GM18909 (cell line): ENCODE data around the gene PLXNA4.

Source experiments
- ATAC-seq: cut with Tn5 transposase; IDR thresholded peaks from one replicate; pipeline ENCODE4 v1.9.1; 2021; ENCODE audit warnings: mild to moderate bottlenecking; ENCODE audit not compliant: unreplicated experiment, poor library complexity

The PLXNA4 gene

DNA sequence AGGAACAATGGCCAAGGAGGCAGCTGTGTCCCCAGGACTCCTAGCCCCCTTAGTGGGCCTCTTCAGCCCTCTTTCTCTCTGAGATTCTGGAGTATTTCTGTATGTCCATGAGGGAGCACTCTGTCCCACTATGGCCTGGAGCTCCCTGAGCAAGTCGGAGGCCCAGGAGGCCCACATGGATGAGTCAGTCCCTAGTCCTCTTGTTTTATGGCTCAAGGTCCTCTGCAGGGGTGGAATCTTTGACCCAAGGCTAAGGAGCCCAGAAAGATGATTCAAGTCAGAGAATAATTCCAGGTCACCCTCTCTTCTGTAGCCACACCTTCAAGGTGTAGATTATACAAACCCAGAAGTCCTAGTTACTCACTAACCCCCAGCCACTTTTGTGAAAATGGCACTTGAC, 125.6 kb downstream of the PLXNA4 start:
- ATAC-seq: no peak

DNA sequence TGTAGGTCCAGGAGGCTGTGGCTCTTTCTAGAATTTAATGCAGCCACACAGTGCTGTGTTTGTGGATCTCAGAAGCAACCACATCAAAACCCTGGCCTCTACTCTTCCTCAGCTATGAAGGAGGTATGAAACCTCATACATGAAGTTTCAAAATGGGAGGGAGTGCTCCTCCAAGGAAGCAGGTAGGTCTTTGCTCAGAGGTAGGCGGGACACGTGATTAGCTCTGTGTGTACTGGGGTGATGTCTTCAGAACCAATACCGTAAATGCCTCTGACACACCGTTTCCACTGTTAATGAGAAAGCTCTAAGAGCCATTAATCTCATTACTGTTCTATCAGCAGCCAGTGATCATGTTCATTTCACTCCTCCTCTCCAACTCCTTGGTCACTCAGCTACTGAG, 126.1 kb downstream of the PLXNA4 start:
- ATAC-seq: no peak

DNA sequence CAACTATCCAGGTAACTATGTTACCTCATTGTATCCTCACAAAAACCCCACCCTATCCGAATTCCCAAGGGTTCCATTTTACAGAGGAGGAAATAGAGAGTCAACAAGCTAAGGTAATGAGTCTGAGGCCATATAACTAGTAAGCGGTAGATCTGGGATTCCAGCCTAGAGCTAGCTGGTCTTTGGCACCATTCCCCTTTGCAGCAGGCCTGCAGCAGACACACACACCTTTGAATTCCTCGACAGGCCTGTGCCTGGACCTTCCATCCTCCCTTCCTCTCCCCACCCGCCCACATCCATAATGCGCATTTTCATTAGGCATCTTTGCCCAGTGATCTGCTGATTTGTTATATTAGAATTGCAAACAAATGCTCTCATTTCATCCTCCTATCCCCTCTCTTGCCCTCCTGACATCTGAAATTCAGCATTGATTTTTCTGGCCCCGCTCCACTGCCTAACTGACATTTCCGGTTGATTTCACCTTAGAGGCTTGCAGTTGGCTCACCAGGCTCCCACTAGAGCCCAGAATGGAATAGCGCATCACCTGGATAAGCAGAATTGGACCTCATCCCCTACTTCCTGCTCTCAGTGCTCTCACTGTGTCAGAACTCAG, 129.5 kb downstream of the PLXNA4 start:
- no peak for ATAC-seq

DNA sequence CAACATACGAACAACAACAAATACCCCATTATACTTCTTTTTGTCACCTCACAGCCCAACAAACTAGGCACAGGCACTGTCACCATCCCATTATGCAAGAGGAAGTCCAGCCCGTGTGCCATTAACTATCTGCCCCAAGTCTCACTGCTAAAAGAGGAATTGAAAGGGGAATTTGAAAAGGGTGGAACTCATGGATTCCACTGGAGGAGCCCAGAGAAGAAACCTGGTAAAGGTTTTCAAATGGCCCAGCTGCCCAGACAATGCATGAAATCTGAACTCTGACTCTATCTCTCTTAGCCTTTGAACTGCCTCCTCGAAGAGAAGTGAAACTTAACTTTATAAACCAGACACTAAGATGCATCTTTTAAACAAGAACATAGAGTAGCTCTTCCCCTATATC, 130.0 kb downstream of the PLXNA4 start:
- ATAC-seq: no peak

DNA sequence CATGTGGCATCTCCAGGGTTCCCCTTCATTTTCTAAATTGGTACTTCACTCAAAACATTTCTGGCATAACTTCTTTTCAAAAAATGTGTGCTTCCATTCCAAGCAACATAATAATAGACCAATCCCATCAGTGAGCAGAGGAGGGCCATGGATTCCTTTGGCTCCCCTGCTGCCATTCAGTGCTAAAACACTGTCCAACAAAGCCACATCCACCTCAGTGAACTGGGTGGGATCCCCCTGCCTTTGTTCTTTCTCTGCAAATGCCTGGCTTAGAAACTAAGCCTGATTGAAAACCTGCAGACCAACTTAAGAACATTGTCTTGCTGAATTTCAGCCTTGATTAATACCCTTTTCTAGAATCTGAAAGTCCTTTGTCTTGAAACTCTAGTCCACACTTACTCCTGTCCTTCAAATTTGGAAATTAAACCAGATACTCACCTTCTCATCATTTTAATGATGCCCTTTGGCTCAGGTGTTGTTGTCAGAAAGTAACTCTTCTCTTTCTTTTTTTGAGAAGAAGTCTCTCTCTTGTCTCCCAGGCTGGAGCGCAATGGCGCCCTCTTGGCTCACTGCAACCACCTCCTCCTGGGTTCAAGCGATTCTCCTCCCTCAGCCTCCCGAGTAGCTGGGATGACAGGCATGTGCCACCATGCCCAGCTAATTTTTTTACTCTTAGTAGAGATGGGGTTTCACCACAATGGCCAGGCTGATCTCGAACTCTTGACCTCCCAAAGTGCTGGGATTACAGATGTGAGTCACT, 132.3 kb downstream of the PLXNA4 start:
- ATAC-seq: no peak

DNA sequence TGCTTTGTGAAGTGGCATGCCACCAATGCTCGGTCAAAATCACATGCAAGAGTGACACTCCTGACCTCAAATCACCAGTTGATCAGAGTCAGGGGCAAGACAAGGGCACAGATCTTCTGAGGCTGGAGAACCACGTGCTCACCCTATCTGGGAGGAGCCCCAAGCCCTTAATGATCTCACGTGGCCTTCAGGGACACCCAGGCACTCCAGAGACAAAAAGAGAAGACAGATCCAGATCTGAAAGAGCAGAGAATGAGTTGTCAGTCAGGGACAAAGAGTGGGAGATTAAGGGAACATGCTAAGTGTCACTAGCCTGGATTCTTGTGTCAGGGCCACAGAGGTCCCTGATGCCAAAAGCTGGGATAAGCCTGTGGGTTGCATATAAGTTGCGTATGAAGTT, 134.3 kb downstream of the PLXNA4 start:
- ATAC-seq: no peak

DNA sequence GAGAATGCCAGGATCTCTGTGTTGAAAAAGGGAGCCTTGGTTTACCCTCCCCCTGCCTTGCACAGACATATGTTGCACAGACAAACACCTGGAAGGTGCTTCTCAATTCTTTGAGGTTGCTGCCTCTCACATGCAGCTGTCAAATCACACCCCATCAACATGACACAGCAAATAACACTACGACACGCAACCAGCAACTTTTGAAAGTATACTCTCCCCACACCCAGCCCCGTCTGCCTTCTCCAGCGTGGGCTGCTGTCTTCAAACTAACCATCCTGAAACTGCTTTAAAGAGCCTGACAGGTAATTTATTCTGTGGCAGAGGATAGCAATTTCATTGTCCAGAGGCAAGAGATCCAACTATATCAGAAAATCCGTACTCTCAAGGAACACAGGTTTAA, 136.1 kb downstream of the PLXNA4 start:
- no peak for ATAC-seq

DNA sequence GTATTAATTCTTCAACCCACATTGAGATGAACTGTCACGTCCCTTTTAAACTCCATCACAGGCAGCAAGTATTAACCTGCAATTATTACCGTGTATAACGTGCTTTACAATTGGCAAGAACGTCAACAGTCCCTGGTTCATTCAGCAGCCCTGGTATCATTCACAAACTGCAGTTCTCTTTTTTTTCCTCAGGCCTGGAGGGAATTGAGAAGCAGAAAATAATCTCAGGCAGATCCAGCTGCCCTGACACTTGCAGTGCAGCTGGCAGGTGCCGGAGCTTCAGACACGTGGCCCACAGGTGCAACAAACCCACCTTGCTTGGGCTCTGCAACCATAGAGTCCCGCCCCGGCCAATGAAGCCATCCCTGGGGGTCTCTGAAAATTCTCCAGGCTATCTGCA, 137.3 kb downstream of the PLXNA4 start:
- no peak for ATAC-seq

DNA sequence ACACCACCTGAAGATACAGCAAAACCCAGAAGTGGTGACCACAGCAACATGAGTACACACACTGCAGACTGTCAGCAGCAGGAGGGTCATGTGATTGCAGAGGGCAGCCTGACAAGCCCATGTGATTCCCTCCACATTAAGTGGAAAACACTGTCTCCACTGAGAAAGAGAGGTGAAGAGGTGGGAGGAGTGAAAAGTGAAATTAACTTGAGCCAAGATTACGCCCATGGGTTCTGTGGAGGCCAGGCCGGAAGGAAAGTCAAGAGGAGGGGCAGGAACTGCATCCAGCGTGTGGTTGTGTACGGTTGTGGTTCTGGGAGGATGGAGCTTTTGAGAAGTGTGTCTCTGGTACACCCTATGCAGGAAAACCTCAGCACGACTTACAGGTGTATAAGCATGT, 138.5 kb downstream of the PLXNA4 start:
- ATAC-seq: no peak

DNA sequence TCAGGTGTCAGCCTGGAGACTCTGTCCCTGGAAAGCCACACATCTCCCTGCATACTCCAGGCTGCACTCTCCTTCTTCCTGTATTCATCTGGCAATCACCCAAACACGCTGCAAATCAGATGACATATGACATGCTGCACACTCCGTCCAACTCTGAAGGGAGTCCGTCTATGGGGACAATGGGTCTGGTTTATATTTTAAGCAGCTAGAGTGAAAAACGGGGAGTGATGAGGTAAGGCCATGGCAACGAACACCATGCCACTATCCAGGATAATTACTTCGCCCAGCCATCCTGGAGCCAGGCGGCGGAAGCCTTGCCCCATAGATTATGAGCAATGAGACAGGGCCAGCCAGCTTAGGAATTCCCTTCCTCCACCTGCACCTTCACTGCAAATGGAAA, 140.1 kb downstream of the PLXNA4 start:
- ATAC-seq: no peak

DNA sequence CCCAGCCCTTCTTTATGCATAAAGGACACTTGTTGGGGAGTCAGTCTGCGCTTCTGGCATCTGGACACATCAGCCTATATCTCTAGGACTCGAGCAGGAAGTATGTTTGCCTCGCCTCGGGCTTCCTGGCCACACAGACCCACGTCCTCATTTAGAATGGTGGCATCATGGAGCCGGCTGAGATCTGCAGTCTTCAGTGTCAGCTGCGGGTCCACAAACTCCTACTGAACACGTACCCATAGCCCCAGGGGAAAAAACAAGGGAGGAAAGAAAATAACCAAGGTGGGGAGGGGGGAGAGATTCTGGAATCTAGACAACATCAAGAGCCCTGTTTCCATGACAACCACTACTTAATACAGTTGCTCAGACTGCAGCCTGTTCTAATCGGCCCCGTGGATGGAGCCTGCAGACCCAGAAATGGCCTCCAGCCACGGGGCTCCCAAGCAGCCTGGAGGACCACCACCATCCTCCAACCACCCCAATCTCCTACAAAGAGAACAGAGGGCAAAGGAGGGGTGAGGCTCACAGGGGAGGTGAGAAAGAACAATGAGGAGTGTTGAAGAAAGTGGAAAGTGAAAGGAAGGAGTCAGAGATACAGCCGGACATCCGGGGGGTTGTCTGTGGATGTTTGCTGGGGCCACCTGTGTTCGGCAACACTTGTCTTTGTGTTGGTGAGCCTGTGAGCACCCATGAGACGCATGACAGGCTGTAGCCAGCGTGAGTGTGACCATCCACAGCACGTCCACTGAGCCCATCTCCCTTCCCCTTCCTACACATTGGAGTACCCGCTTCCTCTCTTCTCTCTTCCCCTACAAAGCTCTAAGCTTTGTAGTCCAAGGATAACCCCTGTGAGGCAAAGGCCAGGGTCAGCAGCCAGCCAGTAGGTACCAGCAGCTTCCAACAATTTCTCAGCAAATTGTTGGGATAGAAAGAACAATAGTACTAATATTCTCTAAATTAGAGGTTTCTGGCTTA, 141.0 kb downstream of the PLXNA4 start:
- ATAC-seq: no peak

DNA sequence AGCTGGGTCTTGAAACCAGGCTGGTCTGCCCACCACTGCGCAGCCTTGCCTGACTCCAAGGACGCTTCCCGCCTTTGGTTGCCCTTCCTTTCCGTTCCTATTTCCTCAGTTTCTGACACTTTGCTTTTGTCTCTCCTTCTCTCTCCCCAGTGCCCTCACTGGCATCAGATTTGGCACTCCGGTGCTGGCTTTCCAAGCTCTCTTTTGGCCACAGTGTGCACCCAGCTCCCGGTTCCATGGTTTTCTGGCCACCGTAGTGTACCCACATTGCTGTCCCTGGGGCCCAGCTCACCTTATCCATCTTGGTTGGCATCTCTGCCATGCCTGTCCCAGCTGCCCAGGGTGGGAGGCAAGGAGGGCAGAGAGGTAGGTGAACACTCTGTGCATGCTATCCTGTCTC, 142.2 kb downstream of the PLXNA4 start:
- no peak for ATAC-seq

DNA sequence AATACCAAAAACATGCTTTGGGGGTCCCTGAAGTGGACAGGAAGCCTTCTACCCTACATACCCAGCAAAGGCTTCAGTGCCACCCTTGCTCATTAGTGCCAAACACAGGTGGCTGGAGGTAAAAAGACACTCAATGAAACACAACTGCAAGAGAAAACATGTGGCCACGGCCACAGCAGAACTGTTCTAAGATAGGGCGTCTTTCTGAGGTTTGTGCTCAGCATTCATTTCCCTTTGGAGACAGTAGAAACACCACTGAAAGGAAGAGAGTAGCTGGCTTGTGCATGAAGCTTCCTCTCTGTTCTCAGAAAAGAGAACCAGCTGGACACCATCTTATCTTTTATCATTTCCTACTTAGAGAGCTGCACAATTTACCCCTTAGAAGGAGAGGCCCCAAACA, 143.0 kb downstream of the PLXNA4 start:
- ATAC-seq: no peak

DNA sequence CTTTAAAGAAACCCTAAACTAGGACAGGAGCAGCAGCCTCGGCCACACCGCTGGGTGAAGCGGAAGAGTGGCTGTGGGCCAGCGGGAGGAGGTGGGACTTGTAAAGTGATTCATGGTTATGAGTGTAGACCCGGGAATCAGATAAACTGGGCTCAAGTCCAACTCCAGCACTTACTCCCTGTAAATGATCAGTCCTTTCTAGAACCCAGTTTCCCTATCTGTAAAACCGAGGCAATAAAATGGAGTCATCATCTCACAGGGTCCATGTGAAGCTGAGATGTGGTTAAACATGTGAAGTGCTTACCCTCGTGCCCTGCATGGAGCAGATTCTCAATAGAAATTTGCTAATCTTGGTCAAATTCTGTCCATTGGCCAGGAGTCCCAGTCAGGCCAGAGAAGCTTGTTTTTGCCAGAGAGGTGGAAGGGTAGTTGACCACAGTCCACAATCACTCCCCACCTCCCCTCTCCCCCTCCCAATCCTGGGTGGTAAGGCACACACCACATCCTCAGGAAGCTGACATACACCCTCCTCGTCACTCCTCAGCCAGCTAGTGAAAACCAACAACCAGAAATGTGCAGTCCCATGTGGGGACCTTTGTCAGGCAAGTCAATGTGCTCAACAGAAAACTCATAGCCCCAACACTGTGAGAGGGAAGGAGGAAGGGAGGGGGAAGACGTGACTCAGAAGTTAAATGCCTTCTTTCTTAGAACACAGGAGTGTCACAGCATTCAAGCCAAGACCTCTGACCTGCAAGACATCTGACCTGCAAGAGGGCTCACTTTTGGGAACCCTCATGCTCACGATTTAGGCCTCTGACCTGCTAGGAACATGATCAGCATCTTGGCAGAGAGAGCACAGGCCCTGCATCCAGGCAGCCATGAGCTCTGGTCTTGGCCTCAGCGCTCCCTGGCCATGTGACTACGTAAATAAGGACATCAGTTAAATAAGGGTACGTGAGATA, 145.1 kb downstream of the PLXNA4 start:
- ATAC-seq: no peak

DNA sequence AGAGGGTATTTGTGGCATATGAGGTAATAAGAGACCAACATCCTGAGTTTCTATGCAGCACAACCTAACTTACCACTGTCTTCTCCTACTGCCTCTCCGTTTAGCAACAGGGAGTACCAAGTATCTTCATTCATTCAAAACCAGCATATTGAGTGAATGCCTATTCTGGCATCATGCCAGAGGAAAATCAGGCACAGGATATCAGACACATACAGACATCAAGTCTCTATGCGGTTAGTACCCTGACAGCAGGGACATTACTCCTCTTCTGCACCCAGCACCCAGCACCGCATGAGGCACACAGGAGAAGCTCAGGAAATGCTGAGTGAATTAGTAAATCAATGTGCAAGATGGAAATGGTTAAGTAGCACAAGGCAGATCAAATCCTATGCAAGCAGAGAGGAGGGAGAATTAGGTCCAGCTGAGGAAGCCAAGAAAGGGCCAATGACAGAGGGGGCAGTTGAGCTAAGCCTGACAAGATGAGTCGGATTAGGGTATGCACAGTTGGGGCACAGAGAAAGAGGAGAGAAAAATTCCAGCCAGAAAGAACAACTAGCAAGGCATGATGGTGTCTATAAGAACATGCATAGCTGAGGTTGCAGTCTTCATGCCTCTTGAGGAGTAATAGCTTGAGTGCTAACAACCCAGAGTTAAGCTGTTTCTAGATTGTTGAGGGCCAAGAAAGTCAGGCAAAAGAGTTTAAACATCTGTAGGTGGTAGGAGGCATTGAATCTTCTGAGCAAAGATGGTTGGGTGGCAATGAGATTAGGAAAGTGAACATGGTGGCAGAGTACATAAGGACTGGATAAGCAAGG, 146.0 kb downstream of the PLXNA4 start:
- no peak for ATAC-seq

DNA sequence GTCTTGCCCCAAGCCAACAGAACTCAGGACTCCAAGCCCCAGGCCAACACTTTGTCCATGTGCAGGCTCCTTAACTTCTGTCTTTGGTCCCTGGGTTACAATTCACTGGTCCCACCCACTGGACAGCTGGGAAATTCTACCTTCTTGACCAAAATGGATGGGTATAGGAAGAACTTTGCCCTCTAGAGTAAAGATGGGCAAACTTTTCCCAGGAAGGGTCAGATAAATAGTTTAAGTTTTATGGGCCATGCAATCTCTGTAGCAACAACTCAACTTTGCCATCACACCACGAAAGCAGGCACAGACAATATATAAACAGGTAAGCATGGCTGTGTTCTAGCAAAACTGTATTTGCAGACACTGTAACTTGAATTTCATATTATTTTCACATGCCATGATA, 147.1 kb downstream of the PLXNA4 start:
- no peak for ATAC-seq

DNA sequence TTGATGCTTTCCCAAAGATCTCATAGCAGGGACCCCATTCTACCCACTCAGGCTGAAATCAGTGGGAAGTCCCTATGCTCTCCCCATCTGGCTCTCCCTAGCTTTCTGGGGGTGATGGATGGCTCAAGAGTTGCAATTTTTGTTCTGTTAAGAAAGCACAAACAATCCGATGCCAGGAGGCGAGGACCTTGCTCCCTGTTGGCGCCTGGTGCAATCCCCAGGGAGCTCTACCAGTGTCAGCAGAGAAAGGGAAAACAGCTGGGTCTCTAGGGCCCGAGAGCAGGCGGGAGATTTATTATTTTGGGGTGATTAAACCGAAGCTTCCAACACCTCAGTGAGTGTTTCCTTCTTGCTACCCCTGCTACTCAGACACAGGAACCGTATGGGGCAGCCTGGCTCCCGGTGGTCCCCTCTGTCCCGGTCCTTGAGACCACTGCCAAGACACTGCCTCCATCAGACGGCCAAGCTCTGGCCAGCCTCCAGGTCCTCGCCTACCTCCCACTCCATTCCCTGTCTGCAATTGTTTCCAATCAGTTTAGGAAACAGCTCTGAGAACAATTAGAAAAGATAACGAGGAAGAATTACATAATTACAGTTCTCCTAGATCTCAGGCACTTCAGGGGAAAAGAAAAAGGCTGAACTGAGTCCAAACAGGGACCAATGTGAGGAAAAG, 147.9 kb downstream of the PLXNA4 start:
- ATAC-seq: no peak

DNA sequence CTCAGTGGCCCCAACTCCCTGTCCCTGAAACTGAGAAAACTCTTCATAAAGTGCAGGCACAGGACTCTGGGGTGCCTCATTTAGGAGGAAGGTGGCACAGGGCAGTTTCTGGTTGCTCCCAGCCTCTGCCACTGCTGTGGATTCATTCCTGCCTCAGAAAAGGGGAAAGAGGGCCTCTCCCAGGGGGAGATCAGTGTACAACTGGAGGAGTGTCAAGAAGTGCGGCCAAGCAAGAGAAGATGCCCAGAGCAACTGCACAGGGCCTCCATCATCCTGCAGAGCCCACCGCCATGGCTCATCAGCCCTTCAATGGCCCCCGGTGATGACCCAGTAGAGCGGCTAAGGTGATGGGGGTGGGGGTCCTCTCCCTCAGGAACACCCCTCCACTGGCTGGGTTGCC, 150.3 kb downstream of the PLXNA4 start:
- ATAC-seq: no peak
